Measurements from ENCODE around the gene FAM89B. TPM values are rescaled to one million over a fixed set of nuclear protein-coding genes. Genes with fewer than 3 reads are reported as not detected.

FAM89B gene
- polyA plus RNA-seq, 1 donor from 2014 or later: 75.1 TPM

- no peaks in the 10 kb centered on the region for H3K9me2 ChIP-seq (ENCODE audit: insufficient read depth, low read length)
- H3K27ac ChIP-seq (ENCODE audit: low read length): no peak overlapping the region
- peaks cover 10% of the 10 kb centered on the region for H3K79me2 ChIP-seq (replicated peaks; ENCODE audit: insufficient read depth, low read length)
- no peaks in the 10 kb centered on the region for H3K9me3 ChIP-seq (ENCODE audit: low read length)
- no peak overlapping the region for H3K4me2 ChIP-seq (ENCODE audit: low read length)
- peaks cover 7% of the 10 kb centered on the region for H4K20me1 ChIP-seq (ENCODE audit: insufficient read depth)
- H3K27me3 ChIP-seq (ENCODE audit: insufficient read depth, low read depth, low read length): peaks cover 13% of the 10 kb centered on the region
- H3K9ac ChIP-seq (ENCODE audit: low read length): no peak overlapping the region
- H3K4me3 ChIP-seq (ENCODE audit: low read length): no peak overlapping the region
- H3F3A ChIP-seq (ENCODE audit: insufficient read depth, low read length, poor library complexity, severe bottlenecking): no peaks in the 10 kb centered on the region
- no peak overlapping the region for H2AFZ ChIP-seq (ENCODE audit: low read depth, low read length)
- no peaks in the 10 kb centered on the region for H3K36me3 ChIP-seq (ENCODE audit: insufficient read depth, low read length)
- TF ChIP-seq RAD21 (conservative IDR thresholded peaks at IDR 0.05): no peak
- no peak for TF ChIP-seq POLR2AphosphoS5 (IDR thresholded peaks at IDR 0.05)
- no peak for TF ChIP-seq CTCF (IDR thresholded peaks at IDR 0.05; ENCODE audit: poor library complexity, severe bottlenecking)
- no peak for TF ChIP-seq TAF1 (IDR thresholded peaks at IDR 0.05; ENCODE audit: low read depth)
- TF ChIP-seq EP300 (conservative IDR thresholded peaks at IDR 0.05; ENCODE audit: poor library complexity, severe bottlenecking): no peak
- TF ChIP-seq SMC3 (conservative IDR thresholded peaks at IDR 0.05; ENCODE audit: poor library complexity): no peak
- TF ChIP-seq MXI1 (conservative IDR thresholded peaks at IDR 0.05; ENCODE audit: poor library complexity, severe bottlenecking): no peak
- TF ChIP-seq REST (IDR thresholded peaks at IDR 0.05; ENCODE audit: borderline replicate concordance): no peak
- no peak for TF ChIP-seq EZH2 (IDR thresholded peaks at IDR 0.05; ENCODE audit: borderline replicate concordance, insufficient read depth, low read length, poor library complexity, severe bottlenecking)
These were observed 7.0 kb downstream of the FAM89B start for GRCh38 chr11:65579291-65579690.

- Histone ChIP-seq H3K79me2 (replicated peaks; ENCODE audit: insufficient read depth, low read length) (peaks cover 5% of the 10 kb centered on the region), H3K4me2 (ENCODE audit: low read length) (no peak overlapping the region), H3K27me3 (ENCODE audit: insufficient read depth, low read depth, low read length) (peaks cover 16% of the 10 kb centered on the region), H3K9ac (ENCODE audit: low read length) (no peak overlapping the region), H2AFZ (ENCODE audit: low read depth, low read length) (no peak overlapping the region), H3K4me3 (ENCODE audit: low read length) (no peak overlapping the region), H3F3A (ENCODE audit: insufficient read depth, low read length, poor library complexity, severe bottlenecking) (no peaks in the 10 kb centered on the region), H3K9me3 (ENCODE audit: low read length) (no peaks in the 10 kb centered on the region), H3K9me2 (ENCODE audit: insufficient read depth, low read length) (no peaks in the 10 kb centered on the region), H3K27ac (ENCODE audit: low read length) (no peak overlapping the region), H3K36me3 (ENCODE audit: insufficient read depth, low read length) (no peaks in the 10 kb centered on the region), H4K20me1 (ENCODE audit: insufficient read depth) (peaks cover under 1% of the 10 kb centered on the region)
- TF ChIP-seq EP300 (conservative IDR thresholded peaks at IDR 0.05; ENCODE audit: poor library complexity, severe bottlenecking): no peak
- TF ChIP-seq EZH2 (IDR thresholded peaks at IDR 0.05; ENCODE audit: borderline replicate concordance, insufficient read depth, low read length, poor library complexity, severe bottlenecking): no peak
- no peak for TF ChIP-seq SMC3 (conservative IDR thresholded peaks at IDR 0.05; ENCODE audit: poor library complexity)
- no peak for TF ChIP-seq POLR2AphosphoS5 (IDR thresholded peaks at IDR 0.05)
- no peak for TF ChIP-seq TAF1 (IDR thresholded peaks at IDR 0.05; ENCODE audit: low read depth)
- no peak for TF ChIP-seq MXI1 (conservative IDR thresholded peaks at IDR 0.05; ENCODE audit: poor library complexity, severe bottlenecking)
- no peak for TF ChIP-seq CTCF (IDR thresholded peaks at IDR 0.05; ENCODE audit: poor library complexity, severe bottlenecking)
- no peak for TF ChIP-seq REST (IDR thresholded peaks at IDR 0.05; ENCODE audit: borderline replicate concordance)
- no peak for TF ChIP-seq RAD21 (conservative IDR thresholded peaks at IDR 0.05)
These were observed 7.8 kb downstream of the FAM89B start for GRCh38 chr11:65580031-65580692.

All from neural cell (in vitro differentiated cells).